Erythroblast (primary cell): ENCODE measurements around the gene TIMP1.

Experiments used
- DNase-seq, 2 experiments: peaks; one replicate each; lab custom pipeline; 2025; lab: John Stamatoyannopoulos, UW
- GATA1 ChIP-seq: IDR thresholded peaks from 2 replicates; pipeline ENCODE4 v1.6.1; 2011; ENCODE audit warnings: low read depth, mild to moderate bottlenecking, control low read depth, low read length, moderate library complexity
- POLR2A ChIP-seq: IDR thresholded peaks from 2 replicates; pipeline ENCODE4 v1.6.1; 2011; ENCODE audit warnings: mild to moderate bottlenecking, low read length

Gene TIMP1

DNA sequence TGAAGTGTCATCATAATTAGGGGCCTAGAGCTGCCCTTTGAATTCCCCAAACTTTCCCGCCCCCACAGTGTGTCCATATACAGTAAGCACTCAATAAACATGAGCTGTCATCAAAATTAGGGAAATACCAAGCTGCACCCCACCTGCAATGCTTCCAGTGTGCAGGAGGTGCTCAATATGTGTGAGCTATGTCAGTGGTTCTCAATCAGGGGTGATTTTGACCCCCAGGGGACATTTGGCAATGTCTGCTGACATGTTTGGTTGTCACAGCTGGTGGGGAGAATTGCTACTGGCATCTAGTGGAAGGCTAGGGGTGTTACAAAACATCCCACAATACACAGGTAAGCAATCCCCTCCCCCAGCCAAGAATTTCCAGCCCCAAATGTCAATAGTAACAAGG, 46.7 kb downstream of the TIMP1 start:
- DNase-seq, result no peak

DNA sequence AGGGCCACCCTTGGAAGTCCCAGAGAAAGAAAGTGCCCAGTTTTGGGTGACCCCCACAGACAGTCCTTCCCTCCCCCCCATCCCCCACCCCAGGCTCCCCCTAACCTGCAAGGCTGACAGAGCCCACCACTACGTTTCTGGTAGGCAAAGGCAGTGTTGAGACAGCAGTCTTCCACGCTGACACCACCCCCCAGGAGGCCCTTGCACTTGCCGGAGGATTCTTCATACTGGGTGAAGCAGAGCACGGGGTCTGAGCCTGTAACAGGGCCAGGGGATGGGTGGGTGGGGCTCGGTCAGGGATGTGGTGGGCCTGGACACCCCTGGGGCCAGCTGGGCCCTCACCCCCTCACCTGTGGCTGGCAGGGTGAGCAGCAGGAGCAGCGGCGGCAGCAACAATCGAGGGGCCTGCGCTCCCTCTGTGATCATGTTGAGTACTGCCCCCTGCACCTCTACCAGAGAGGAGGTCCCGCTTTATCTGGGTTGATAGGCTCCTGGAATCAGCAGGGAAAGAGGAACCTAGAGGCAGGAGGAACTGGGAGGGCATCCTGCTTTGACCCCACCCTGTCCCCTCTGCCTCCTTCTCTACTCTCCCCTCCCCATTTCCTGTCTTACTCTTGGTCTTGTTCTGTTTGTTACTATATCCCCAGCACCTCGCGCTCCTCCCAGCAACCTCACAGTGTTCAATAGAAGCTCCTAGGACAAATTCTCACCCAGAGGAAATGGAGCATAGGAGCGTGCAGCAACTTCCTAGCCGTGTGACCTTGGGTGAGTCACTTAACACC, 47.4 kb downstream of the TIMP1 start, which contains the start of gene CFP:
TSS of gene CFP (minus strand) at position 512 of the 782 bp plus-strand sequence. CDS start at position 426, 86 bp downstream.
- no peak for DNase-seq
- no peak for TF ChIP-seq POLR2A
- no peak for TF ChIP-seq GATA1

More for the DNA sequence above, 46.7 kb downstream of the TIMP1 start:
- TF ChIP-seq POLR2A, result no peak
- no peak for TF ChIP-seq GATA1

DNA sequence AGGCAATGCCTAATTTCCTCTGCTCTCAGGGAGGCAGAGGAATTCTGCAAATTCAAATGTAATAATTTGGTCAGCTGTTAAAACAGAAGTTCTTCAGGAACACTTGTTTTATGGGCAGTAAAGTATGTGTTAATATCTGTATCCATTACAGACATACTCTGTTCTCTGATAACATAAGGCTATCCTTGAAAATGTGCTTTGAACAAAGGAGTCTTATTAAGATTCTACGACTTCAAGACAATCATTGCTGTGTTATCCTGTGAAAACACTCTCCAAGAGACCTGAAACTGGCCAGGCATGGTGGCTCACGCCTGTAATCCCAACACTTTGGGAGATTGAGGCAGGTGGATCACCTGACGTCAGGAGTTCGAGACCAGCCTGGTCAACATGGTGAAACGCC, 49.4 kb downstream of the TIMP1 start:
- no peak for DNase-seq
- TF ChIP-seq POLR2A (no peak), GATA1 (no peak)

DNA sequence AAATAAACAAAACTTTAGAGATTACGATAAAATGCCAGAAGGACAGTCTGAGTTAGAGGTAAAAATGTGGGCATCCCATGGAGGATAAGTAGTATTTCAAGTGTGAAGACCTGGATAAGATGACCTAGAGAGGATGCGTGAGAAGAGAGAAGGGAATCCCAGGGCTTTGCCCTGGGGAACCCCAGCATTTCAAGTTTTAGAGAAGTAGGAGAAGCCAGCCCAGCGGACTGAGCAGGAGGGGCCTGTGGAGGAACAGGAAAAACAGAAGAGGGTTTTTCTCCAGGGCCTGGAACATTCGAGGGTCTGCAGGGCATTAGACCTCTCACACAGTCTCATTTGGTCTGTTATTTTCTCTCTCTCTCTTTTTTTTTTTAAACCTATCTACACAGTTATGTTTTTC, 50.4 kb downstream of the TIMP1 start:
- DNase-seq, result no peak
- no peak for TF ChIP-seq POLR2A

DNA sequence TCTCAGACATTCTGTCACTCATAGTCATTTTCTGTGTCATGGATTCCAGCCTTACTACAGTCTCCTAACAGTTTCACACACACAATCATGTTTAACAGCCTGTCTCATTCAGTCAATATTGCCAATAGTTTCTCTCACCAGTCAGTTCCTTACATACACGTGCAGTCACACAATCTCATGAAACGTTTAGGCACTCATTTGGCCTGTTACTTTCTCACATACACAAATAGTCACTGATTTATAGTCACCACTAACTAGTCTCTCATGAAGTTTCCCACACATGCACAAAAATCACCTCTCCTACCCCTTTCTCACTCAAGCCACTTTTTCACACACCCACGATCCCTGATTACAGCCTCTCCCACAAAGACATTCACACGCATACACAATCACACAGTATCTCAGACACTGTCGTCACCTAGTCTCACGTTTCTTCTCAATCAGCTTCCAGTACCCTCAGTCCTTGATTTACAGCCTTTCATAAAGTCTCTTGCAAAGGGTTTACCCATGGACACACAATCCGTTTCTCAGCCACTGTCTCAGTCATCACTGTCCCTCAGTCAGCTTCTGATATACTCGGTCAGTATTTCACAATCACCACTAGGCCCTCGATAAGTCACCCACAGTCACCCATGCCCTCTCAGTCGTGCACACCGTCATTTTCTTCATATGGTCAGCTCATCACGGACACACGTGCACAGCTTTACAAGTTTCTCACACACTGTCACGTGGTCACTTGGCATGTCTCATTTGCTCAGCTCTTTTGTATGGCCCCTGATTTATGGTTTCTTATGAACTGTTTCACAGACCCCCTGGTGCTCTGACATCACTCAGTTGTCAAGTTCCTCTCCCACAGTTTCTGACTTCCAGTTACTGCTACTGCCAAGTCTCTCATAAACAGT, 51.7 kb downstream of the TIMP1 start:
- no peak for TF ChIP-seq GATA1
- no peak for TF ChIP-seq POLR2A
- DNase-seq, result no peak

DNA sequence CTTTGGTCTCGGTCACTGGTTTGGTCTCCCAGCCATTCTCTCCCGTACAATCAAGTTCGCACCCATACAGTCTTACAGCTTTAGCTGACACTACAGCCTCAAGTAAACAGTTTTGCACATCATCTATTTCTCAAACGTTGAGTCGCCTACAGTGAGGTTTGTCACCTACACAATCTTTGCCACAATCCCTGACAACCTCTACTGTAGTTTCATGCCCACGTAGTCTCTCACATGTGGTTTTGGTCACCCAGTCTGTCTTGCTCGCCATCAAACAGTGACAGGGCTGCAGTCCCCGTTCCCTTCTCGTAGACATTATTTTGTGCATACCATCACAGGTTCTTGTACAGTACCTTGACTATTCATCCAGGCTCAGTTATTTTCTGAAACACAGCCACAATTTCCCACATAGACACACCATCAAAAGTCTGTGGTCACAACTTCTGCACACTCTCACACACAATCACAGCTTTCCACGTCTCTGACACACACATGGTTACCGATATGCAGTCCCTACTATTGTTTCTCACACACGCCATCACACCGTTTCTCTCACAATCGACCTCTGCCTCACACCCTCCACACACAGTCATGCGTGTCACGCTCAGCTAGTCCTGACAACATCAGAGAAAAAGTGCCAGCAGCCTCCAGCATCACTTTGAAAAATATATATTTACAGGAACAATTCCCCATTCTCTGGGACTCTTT, 52.8 kb downstream of the TIMP1 start:
- TF ChIP-seq POLR2A, result no peak
- no peak for TF ChIP-seq GATA1
- DNase-seq, result no peak
